Measurements from ENCODE around the gene GLG1. TPM values are rescaled to one million over a fixed set of nuclear protein-coding genes. Genes with fewer than 3 reads are reported as not detected.
A peak's percentile ranks its signal among the peaks of the same experiment; 100 is the strongest.
"Not testable (repeated sequence)": the region's sequence is repeated elsewhere in the genome, so short reads cannot be mapped to it uniquely, and the experiment has no call there.

GLG1 gene
- total RNA-seq (2014; rRNA removed; shearing (Covaris generic); ENCODE audit: low replicate concordance) = 65.2 and 87.8 TPM in 2 replicates

DNA sequence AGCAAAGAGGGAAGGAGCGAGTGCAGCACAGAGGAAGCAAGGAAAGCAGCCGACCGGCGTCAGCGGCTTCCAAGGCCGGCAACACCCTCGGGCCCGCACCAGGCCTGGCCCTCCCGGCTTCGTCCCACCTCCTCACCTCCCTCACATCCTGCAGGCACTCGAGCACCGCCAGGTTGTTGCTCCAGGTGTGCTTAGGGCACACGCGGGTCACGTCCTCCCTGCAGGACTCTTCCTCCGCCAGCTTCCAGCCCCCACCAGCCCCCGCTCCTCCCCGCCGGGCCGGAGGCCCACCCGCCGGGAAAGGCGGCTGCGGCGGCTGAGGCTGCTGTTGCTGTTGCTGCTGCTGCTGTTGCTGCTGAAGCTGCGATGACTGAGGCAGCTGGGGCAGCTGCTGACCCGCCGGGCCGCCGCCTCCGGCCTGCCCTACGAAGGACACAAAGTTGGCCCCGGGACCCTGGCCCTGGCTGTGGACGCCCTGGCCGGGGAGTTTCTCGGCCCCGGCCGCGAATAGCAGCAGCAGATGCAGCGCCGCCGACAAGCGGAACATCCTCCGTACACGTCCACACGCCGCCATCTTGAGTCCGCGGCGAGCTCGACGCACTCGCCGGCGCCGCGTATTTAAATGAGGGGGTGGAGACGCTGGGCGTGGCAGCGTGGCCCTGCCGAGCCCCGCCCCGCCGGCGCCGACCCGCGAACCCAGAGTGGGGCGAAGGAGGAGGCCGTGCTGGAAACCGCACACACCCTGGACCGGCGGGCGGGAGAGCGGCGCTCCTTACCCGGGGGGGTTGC, at the start of gene GLG1:
Gene GLG1, minus strand, starts transcription at position 594 of the 789 bp plus-strand sequence. Its CDS starts 20 bp downstream, at position 574.
- H3K4me2 ChIP-seq (ENCODE audit: low read depth, low read length, poor library complexity, severe bottlenecking) = peak within 1 kb of the TSS; percentile 96
- peaks cover 52% of the 10 kb centered on the region for H3K79me2 ChIP-seq (ENCODE audit: low read length)
- H3K9ac ChIP-seq (ENCODE audit: low read length) = peak within 1 kb of the TSS; percentile 94
- H3K36me3 ChIP-seq (ENCODE audit: insufficient read depth, low read length) = no peaks in the 10 kb centered on the region
- H3K27me3 ChIP-seq (ENCODE audit: low read length) = no peaks in the 10 kb centered on the region
- DNase-seq = peak; percentile 97
- peak within 1 kb of the TSS; percentile 94 for H3K4me3 ChIP-seq (ENCODE audit: low read length)
- H2AFZ ChIP-seq (ENCODE audit: low read length) = peak within 1 kb of the TSS; percentile 64
- no peaks in the 10 kb centered on the region for H3K9me3 ChIP-seq (ENCODE audit: low read length)
- peak within 1 kb of the TSS; percentile 71 for H3K27ac ChIP-seq (ENCODE audit: low read length)
- H4K20me1 ChIP-seq (ENCODE audit: insufficient read depth, low read depth, low read length) = peaks cover 15% of the 10 kb centered on the region
- no peaks in the 10 kb centered on the region for H3K9me2 ChIP-seq (replicated peaks; ENCODE audit: insufficient read depth, low read length)
- peaks cover 32% of the 10 kb centered on the region for H3K4me1 ChIP-seq (ENCODE audit: low read length)

DNA sequence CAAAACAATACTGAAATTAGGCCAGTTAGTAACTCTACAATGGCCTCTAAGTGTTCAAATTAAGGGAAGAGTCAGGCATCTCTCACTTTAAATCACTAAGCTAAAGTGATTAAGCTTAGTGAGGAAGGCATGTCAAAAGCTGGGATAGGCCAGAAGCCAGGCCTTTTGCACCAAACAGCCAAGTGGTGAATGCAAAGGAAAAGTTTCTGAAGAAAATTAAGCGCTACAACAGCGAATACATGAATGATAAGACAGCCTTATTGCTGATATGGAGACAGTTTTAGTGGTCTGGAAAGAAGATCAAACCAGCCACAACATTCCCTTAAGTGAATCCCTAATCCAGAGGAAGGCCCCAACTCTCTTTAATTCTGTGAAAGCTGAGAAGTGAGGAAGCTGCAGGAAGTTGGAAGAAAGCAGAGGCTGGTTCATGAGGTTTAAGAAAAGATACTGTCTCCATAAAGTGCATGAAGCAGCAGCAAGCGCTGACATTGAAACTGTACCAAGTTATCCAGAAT, 47.7 kb upstream of the GLG1 start:
- H3K4me1 ChIP-seq (ENCODE audit: low read length) = peaks cover 12% of the 10 kb centered on the region
- peaks cover 47% of the 10 kb centered on the region; the same call in 1 of the 2 replicates for H3K36me3 ChIP-seq (ENCODE audit: insufficient read depth, low read length)

DNA sequence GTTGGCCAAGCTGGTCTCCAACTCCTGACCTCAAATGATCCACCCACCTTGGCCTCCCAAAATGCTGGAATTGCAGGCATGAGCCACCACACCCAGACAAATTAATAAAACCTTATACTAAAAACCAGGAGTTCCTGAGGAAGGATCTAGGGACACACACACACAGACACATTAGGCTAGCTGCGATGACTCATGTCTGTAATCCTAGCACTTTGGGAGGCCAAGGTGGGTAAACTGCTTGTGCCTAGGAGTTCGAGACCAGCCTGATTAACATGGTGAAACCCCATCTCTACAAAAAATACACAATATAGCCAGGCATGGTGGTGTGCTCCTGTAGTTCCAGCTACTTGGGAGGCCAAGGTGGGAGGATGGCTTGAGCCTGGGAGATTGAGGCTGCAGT, 46.0 kb upstream of the GLG1 start:
- Histone ChIP-seq H3K36me3 (ENCODE audit: insufficient read depth, low read length) (peaks cover 47% of the 10 kb centered on the region; the same call in 1 of the 2 replicates), H3K79me2 (ENCODE audit: low read length) (peaks cover 91% of the 10 kb centered on the region), H3K4me1 (ENCODE audit: low read length) (peaks cover 12% of the 10 kb centered on the region), H4K20me1 (ENCODE audit: insufficient read depth, low read depth, low read length) (peaks cover 19% of the 10 kb centered on the region)
- not testable (repeated sequence) for H3K4me3 ChIP-seq (ENCODE audit: low read length); H3K4me2 ChIP-seq (ENCODE audit: low read depth, low read length, poor library complexity, severe bottlenecking); H2AFZ ChIP-seq (ENCODE audit: low read length); DNase-seq; H3K27ac ChIP-seq (ENCODE audit: low read length); H3K9ac ChIP-seq (ENCODE audit: low read length); H3K27me3 ChIP-seq (ENCODE audit: low read length); H3K9me3 ChIP-seq (ENCODE audit: low read length); H3K9me2 ChIP-seq (replicated peaks; ENCODE audit: insufficient read depth, low read length)

More for the DNA sequence above, 47.7 kb upstream of the GLG1 start:
- H3K9ac ChIP-seq (ENCODE audit: low read length) = no peak overlapping the region
- H3K79me2 ChIP-seq (ENCODE audit: low read length) = peaks cover 95% of the 10 kb centered on the region
- no peak for DNase-seq
- peaks cover 32% of the 10 kb centered on the region for H4K20me1 ChIP-seq (ENCODE audit: insufficient read depth, low read depth, low read length)
- no peaks in the 10 kb centered on the region for H3K9me2 ChIP-seq (replicated peaks; ENCODE audit: insufficient read depth, low read length)
- no peak overlapping the region for H3K27ac ChIP-seq (ENCODE audit: low read length)
- no peak overlapping the region for H3K4me2 ChIP-seq (ENCODE audit: low read depth, low read length, poor library complexity, severe bottlenecking)
- no peak overlapping the region for H2AFZ ChIP-seq (ENCODE audit: low read length)
- no peak overlapping the region for H3K4me3 ChIP-seq (ENCODE audit: low read length)
- no peaks in the 10 kb centered on the region for H3K27me3 ChIP-seq (ENCODE audit: low read length)
- H3K9me3 ChIP-seq (ENCODE audit: low read length) = no peaks in the 10 kb centered on the region

DNA sequence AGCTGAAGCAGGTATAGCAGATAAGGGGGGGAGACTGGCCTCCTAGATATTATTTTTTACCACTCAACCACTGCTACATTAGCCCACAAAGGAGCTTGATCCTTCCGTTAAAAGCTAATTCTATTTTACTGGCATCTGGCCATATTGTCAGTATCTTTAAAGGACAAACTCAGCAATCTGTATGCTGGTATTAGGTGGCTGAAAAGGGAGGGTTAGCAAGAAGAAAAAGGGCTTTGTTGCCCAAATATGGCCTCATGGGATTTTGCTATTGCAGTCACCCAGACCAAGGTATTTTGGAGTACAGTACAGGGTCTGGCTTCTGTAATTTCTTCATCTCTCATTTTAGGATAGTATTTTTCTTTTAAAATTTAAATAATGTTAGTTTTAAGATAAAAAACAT, 45.3 kb upstream of the GLG1 start:
- DNase-seq = no peak
- H3K4me2 ChIP-seq (ENCODE audit: low read depth, low read length, poor library complexity, severe bottlenecking) = no peak overlapping the region
- peaks cover 45% of the 10 kb centered on the region; the same call in 1 of the 2 replicates for H3K36me3 ChIP-seq (ENCODE audit: insufficient read depth, low read length)
- H3K79me2 ChIP-seq (ENCODE audit: low read length) = peaks cover 86% of the 10 kb centered on the region
- H3K4me3 ChIP-seq (ENCODE audit: low read length) = no peak overlapping the region
- H4K20me1 ChIP-seq (ENCODE audit: insufficient read depth, low read depth, low read length) = peaks cover 17% of the 10 kb centered on the region; the same call in 1 of the 2 replicates
- no peak overlapping the region for H2AFZ ChIP-seq (ENCODE audit: low read length)
- H3K9me2 ChIP-seq (replicated peaks; ENCODE audit: insufficient read depth, low read length) = no peaks in the 10 kb centered on the region
- no peaks in the 10 kb centered on the region for H3K9me3 ChIP-seq (ENCODE audit: low read length)
- H3K4me1 ChIP-seq (ENCODE audit: low read length) = peaks cover 12% of the 10 kb centered on the region
- H3K27ac ChIP-seq (ENCODE audit: low read length) = no peak overlapping the region
- H3K9ac ChIP-seq (ENCODE audit: low read length) = no peak overlapping the region
- no peaks in the 10 kb centered on the region for H3K27me3 ChIP-seq (ENCODE audit: low read length)

DNA sequence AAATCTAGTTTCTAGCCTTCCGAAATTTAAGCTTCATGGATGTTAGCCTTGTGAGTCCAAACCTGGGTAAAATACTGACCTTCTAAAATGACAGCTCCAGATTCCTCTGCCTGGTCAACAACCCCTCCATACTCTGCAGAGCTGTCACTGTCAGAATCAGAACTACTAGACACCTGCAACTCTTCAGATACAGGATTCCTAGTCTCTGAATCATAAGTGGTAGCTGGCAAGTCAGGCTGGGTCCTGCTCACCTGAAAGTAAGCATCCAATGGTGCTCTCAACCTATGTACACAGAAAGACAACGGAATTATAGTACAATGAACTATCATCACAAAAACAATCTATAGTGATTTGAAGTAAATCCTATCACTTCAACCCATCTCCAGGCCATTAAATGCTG, 44.9 kb upstream of the GLG1 start:
- H3K27ac ChIP-seq (ENCODE audit: low read length) = no peak overlapping the region
- H3K4me2 ChIP-seq (ENCODE audit: low read depth, low read length, poor library complexity, severe bottlenecking) = no peak overlapping the region
- no peak overlapping the region for H2AFZ ChIP-seq (ENCODE audit: low read length)
- H3K36me3 ChIP-seq (ENCODE audit: insufficient read depth, low read length) = peaks cover 43% of the 10 kb centered on the region; the same call in 1 of the 2 replicates
- H3K9ac ChIP-seq (ENCODE audit: low read length) = no peak overlapping the region
- peaks cover 12% of the 10 kb centered on the region for H3K4me1 ChIP-seq (ENCODE audit: low read length)
- H3K9me3 ChIP-seq (ENCODE audit: low read length) = no peaks in the 10 kb centered on the region
- H3K9me2 ChIP-seq (replicated peaks; ENCODE audit: insufficient read depth, low read length) = no peaks in the 10 kb centered on the region
- H3K4me3 ChIP-seq (ENCODE audit: low read length) = no peak overlapping the region
- DNase-seq = no peak
- H3K27me3 ChIP-seq (ENCODE audit: low read length) = no peaks in the 10 kb centered on the region
- H3K79me2 ChIP-seq (ENCODE audit: low read length) = peaks cover 86% of the 10 kb centered on the region
- peaks cover 17% of the 10 kb centered on the region; the same call in 1 of the 2 replicates for H4K20me1 ChIP-seq (ENCODE audit: insufficient read depth, low read depth, low read length)

DNA sequence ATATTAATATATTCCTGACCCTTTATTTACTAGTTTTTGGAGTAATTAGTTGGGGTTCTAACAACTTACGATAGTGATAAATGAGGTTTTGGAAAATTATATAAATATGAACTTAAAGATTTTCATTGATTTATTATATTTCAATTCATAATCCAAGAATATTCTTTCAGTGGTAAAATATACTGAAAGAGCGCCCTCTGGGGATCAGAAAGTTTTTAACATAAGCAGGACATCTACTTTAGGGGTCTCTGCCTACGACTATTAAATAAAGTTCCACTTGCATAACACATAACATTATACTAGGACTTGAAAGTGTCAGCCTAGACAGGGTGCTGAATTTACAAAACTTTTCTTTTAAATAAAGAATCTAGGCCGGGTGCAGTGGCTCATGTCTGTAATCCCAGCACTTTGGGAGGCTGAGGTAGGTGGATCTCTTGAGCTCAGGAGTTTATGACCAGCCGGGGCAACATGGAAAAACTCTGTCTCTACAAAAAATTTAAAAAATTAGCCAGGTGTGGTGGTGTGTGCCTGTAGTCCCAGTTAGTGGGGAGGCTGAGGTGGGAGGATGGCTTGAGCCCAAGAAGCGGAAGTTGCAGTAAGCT, 44.2 kb upstream of the GLG1 start:
- Histone ChIP-seq H3K9me2 (replicated peaks; ENCODE audit: insufficient read depth, low read length) (no peaks in the 10 kb centered on the region), H3K9ac (ENCODE audit: low read length) (no peak overlapping the region), H3K4me1 (ENCODE audit: low read length) (peaks cover 12% of the 10 kb centered on the region), H3K27me3 (ENCODE audit: low read length) (no peaks in the 10 kb centered on the region), H3K27ac (ENCODE audit: low read length) (no peak overlapping the region), H2AFZ (ENCODE audit: low read length) (no peak overlapping the region), H3K9me3 (ENCODE audit: low read length) (no peaks in the 10 kb centered on the region), H3K4me2 (ENCODE audit: low read depth, low read length, poor library complexity, severe bottlenecking) (no peak overlapping the region), H3K36me3 (ENCODE audit: insufficient read depth, low read length) (peaks cover 40% of the 10 kb centered on the region; the same call in 1 of the 2 replicates), H3K79me2 (ENCODE audit: low read length) (peaks cover 79% of the 10 kb centered on the region), H3K4me3 (ENCODE audit: low read length) (no peak overlapping the region), H4K20me1 (ENCODE audit: insufficient read depth, low read depth, low read length) (peaks cover 17% of the 10 kb centered on the region; the same call in 1 of the 2 replicates)
- DNase-seq = peak; percentile 57

DNA sequence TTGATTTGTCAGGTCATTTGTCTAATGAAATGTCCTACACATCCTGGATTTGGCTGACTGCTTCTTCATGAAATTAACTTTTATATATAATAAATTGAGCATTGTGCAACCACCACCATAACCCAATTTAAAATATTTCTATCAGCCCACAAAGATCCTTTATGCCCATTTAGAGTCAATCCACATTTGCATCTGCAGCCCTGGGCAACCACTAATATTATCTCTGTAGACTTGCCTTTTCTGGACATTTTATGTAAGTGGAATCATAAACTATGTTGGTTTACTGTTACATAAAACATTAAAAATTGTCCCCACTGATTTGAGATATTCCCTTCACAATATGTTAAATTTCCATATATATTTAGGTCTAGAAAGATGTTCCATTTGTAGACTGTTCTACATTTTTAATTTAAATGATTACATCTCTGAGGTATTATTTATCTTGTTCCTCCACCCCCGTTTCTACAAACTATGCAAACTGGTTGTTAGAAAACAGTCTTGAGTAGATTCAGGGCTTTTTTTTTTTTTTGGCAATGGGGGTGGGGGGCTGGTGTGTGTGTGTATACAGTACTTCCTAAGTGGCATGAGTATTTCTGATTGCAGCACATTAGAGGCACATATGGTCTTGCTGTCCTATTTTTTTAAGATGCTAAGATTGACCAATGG, 43.1 kb upstream of the GLG1 start:
- Histone ChIP-seq H3K4me2 (ENCODE audit: low read depth, low read length, poor library complexity, severe bottlenecking) (no peak overlapping the region), H4K20me1 (ENCODE audit: insufficient read depth, low read depth, low read length) (peaks cover 17% of the 10 kb centered on the region; the same call in 1 of the 2 replicates), H3K27me3 (ENCODE audit: low read length) (no peaks in the 10 kb centered on the region), H3K27ac (ENCODE audit: low read length) (no peak overlapping the region), H3K36me3 (ENCODE audit: insufficient read depth, low read length) (peaks cover 44% of the 10 kb centered on the region), H3K9ac (ENCODE audit: low read length) (no peak overlapping the region), H2AFZ (ENCODE audit: low read length) (no peak overlapping the region), H3K4me1 (ENCODE audit: low read length) (peaks cover 12% of the 10 kb centered on the region), H3K9me2 (replicated peaks; ENCODE audit: insufficient read depth, low read length) (no peaks in the 10 kb centered on the region), H3K79me2 (ENCODE audit: low read length) (peaks cover 76% of the 10 kb centered on the region), H3K9me3 (ENCODE audit: low read length) (no peaks in the 10 kb centered on the region), H3K4me3 (ENCODE audit: low read length) (no peak overlapping the region)
- no peak for DNase-seq

DNA sequence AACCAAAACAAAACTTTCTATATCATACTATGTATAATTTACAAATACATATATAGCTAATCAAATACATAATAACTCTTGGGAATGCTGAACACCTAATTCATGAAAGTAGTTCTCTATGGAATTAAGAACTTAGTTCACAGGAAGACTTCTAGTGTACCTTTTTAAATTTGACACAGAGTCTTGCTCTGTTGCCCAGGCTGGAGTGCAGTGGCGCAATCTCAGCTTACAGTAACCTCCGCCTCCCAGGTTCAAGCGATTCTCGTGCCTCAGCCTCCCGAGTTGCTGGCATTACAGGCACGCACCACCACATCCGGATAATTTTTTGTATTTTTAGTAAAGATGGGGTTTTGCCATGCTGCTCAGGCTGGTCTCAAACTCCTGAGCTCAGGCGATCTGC, 35.1 kb upstream of the GLG1 start:
- H3K27ac ChIP-seq (ENCODE audit: low read length) = no peak overlapping the region
- H3K9me2 ChIP-seq (replicated peaks; ENCODE audit: insufficient read depth, low read length) = no peaks in the 10 kb centered on the region
- H3K36me3 ChIP-seq (ENCODE audit: insufficient read depth, low read length) = peaks cover 28% of the 10 kb centered on the region

More for the DNA sequence above, 35.1 kb upstream of the GLG1 start:
- H3K4me1 ChIP-seq (ENCODE audit: low read length) = no peaks in the 10 kb centered on the region
- H3K9ac ChIP-seq (ENCODE audit: low read length) = no peak overlapping the region
- no peak for DNase-seq
- no peak overlapping the region for H2AFZ ChIP-seq (ENCODE audit: low read length)
- H3K4me2 ChIP-seq (ENCODE audit: low read depth, low read length, poor library complexity, severe bottlenecking) = no peak overlapping the region
- H3K27me3 ChIP-seq (ENCODE audit: low read length) = no peaks in the 10 kb centered on the region
- H4K20me1 ChIP-seq (ENCODE audit: insufficient read depth, low read depth, low read length) = no peaks in the 10 kb centered on the region
- no peak overlapping the region for H3K4me3 ChIP-seq (ENCODE audit: low read length)
- peaks cover 33% of the 10 kb centered on the region for H3K79me2 ChIP-seq (ENCODE audit: low read length)
- no peaks in the 10 kb centered on the region for H3K9me3 ChIP-seq (ENCODE audit: low read length)
